Ovary (tissue), 3 donors: ENCODE data around the gene NPC2.

Experiments
- EP300 ChIP-seq: sonication (generic); formaldehyde crosslinking; IDR thresholded peaks from one replicate; pipeline ENCODE4 v1.6.1; 2017; ENCODE audit warnings: antibody characterized with exemption
- POLR2A ChIP-seq: fragments of 450-650 bp; IDR thresholded peaks from one replicate; pipeline ENCODE4 v1.6.1; 2017; ENCODE audit warnings: antibody characterized with exemption, mild to moderate bottlenecking, moderate library complexity
- TF ChIP-seq, protein P1 (sequence below), 3 donors: fragments of 450-650 bp in 2 of 3; fragments of 200-600 bp in 1 of 3; IDR thresholded peaks; one replicate each; pipeline versions ENCODE4 v1.5.1 to v1.8.0; 2016 to 2022; ENCODE audit warnings: antibody characterized with exemption in 3 of 3, mild to moderate bottlenecking in 1 of 3
- donor health status: DM: no; HTN: no; CAD: no.

DNA sequence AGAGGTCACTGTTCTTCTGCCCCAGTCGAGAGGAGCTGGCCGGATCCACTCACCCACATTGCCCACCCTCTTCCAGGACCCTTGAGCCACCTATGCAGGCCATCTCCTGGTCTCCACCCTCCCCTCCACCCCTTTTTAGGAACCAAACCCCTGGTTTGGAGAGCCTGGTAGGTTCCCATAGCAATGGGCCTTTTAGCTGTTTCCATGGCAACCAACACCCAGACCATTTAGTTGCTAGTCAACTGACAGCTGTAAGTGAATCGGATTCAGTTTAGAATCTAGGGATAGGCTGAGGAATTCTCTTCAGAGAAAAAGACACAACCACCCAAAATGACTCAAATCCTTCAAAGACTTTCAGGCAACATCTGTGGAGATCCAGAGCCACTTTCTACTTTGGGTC, 16.5 kb downstream of the NPC2 start:
- TF ChIP-seq, protein P1, sequence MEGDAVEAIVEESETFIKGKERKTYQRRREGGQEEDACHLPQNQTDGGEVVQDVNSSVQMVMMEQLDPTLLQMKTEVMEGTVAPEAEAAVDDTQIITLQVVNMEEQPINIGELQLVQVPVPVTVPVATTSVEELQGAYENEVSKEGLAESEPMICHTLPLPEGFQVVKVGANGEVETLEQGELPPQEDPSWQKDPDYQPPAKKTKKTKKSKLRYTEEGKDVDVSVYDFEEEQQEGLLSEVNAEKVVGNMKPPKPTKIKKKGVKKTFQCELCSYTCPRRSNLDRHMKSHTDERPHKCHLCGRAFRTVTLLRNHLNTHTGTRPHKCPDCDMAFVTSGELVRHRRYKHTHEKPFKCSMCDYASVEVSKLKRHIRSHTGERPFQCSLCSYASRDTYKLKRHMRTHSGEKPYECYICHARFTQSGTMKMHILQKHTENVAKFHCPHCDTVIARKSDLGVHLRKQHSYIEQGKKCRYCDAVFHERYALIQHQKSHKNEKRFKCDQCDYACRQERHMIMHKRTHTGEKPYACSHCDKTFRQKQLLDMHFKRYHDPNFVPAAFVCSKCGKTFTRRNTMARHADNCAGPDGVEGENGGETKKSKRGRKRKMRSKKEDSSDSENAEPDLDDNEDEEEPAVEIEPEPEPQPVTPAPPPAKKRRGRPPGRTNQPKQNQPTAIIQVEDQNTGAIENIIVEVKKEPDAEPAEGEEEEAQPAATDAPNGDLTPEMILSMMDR (IDR thresholded peaks at IDR 0.05): no peak
- TF ChIP-seq EP300: no peak
- no peak for TF ChIP-seq POLR2A
